ENCODE results near the gene SNRPB2.

The SNRPB2 gene

DNA sequence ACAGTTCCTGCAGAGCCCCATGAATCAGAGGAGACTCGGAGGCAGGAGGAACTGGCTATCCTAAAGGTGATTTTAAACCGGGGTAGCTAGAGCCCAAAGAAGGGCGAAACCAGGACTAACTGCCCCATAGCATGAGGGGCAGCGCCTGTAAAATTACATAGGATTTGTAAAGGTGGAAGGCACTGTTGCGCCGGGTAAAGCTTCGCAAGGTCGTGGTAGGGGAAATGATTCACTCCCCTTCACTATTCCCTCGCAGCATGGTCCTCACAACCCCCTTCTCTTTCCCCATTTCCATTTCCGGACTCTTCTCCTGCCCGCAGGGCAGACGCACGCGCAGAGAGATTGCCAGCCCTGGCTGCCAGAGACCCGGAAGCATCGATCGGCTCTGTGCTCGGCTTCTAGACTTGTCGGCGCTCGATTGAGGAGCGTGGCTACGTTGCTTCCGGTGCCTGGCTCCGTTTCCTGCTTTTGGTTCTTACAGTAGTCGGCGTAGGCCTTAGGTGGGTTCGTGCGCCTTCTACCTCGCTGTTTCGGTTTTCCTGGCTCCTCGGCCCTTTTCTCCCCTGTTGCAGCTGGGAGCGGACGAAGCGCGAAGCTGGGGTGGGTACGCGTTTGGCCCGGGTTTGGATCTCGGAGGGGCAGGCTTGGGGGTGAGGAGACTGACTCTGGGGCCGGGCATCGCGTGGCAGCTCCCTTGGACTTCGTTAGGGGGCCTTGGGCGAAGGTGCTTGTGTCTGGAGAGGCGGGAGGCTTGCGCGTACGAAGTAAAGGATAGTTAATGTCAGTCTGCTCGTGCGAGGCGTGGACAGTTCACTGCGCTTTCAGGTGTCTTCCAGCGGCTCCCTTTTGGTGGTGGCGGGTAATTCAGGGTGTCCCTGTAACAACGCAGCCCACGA lies at the start of gene SNRPB2:
TSS of gene SNRPB2 (plus strand) at position 462 of the 896 bp plus-strand sequence. CDS start 1,677 bp downstream, outside the sequence.
- peak; percentile 74 to 86 (median 84) for DNase-seq

- DNase-seq = no peak
These were observed 45.4 kb upstream of the SNRPB2 start for GRCh38 chr20:16684416-16684815.

DNA sequence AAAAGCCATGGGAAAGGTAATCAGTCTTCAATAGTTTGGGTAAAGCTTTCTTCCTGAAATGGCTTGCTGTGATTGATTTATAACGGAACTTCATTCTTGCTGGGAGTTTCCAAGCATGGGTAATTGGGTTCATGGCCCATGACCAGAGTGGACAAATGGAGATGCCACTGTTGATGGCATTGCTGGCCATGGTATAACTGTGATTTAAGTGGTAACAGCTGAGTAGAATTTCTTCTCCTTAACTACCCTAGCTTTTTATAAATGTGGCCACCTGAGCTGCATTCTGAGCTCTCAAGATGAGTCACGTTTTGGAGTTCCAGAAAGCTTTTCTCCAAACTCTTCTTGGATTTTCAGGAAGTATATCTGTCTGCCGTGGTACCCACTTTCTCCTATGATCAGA lies 39.9 kb upstream of the SNRPB2 start:
- DNase-seq = no peak

DNA sequence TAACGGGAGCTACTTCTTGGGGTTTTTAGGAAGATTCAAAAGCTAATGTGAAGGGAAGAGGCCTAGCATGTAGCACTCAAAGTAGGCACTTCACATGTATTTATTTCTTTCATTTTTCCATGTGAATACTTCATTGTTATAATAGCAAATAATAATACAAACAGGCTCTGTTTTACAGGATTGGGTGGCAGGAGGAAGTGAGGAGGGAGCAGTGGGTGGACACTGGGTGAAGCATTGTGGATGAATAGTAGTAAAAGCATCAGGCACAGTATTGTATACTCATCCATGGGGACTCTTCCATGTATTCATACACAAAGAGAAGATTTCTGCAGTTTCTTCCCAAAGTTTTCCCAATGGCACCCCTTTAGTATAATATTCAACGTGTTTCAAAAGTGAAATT lies 38.4 kb upstream of the SNRPB2 start:
- no peak for DNase-seq

DNA sequence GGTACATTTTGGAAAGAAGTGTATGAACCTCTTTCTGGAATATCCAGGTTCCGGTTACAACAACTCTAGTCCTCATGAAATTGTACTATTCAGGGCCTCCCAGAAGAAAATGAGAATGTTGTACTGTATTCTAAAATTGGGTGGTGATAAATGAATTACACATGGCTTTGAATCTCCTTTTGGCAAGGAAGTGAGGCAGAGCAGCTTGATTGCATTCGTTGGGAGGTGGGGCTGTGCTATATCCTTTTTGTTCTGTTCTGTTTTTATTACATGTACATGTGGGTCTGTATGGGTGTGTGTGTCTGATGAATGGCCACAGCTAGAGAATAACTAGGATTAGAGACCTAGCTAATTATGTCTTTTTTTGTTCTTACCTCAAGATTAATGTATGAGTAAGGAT lies 37.8 kb upstream of the SNRPB2 start:
- DNase-seq = no peak

DNA sequence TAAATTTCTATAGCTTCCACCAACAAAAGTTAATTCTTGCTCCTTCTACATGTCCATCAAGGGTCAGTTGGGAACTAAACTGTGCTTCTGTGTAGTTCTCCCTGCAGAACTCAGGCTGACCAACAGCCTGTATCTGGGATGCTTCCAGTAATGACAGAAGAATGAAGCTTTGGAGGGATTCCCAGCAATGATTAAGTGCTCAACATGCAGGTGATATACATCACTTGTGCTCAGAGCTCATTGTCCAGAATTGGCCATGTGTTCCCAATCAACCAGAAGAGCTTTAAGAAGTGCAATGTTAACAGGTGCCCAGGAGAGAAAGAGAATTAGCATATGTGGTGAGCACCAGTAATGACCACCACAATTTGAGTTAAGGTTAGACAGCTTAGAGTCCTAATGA lies 37.4 kb upstream of the SNRPB2 start:
- no peak for DNase-seq

GRCh38 chr20:16693278-16693677 lies 36.5 kb upstream of the SNRPB2 start:
- DNase-seq = no peak

DNA sequence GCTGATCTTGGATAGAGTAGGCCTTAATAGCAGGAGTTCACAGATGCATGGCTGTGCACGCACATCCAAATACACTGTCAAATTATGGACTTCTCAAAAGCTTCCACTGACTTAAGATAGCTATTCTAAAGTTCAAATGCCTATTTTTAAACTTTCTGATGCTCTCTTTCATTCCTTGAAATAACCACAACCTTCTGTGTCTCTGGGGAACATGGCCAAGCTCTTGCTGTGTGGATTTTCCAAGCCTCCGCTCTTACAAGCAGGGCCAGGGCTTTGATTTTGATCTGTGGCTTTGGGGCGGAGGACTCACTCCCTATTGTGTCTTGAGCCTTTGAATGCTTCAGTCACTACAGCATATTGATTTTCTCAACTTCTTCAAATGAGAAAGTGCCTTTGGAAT lies 35.7 kb upstream of the SNRPB2 start:
- no peak for DNase-seq

GRCh38 chr20:16695628-16696027 lies 34.2 kb upstream of the SNRPB2 start:
- no peak for DNase-seq

DNA sequence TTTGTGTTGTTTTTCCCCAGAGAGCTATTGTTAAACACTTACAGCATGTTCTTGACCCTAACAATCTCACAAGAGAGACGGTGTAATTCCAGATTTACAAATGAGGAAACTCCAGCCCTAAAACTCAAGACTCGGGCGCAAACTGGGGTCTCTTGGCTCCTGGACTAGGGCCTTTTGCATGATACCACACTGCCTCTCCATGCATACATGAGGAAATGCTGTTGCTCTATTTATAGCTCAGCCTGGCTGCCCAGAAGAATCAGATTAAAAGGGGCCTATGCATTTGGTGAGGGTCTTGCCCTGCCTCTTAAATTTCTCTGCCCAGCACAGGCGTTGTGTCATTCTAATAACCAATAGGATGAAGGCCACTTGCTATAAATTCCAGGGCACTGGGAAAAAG lies 30.5 kb upstream of the SNRPB2 start:
- no peak for DNase-seq

DNA sequence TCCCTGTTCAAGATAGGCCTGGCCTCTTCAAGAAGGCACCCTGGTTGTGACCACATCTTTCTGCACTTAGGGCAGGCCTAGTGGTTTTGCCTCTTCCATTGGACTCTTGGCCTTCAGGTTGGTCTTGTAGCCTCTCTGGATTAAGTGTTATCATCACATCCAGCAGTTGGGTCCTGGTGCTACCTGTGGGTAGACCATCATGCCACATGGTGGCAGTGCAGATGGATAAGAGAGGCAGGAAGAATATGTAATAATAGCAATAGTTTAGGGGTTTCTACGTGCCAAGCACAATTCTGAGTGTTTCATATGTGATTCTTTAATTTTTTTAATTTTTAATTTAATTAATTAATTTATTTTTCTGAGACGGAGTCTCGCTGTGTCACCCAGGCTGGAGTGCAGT lies 28.5 kb upstream of the SNRPB2 start:
- no peak for DNase-seq

DNA sequence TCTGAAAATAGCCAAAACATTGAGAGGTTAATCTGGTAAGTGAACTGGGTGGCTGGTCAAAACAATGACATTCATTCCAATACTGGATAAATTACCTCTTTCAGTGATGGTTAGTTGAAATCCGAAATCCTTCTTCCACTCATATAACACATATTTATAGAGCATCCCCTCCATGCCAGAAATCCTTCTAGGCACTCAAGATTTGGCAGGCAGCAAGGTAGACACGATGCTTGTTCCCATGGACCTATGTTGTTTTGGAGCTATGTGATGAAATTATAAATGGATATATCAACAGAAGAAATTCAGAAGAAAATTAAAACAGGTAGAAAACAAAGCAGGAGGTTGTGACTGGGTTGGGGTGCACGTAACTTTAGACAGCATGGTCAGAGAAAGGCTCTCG lies 26.3 kb upstream of the SNRPB2 start:
- DNase-seq = no peak

- DNase-seq = no peak
These were observed 22.2 kb upstream of the SNRPB2 start for GRCh38 chr20:16707674-16708073.

- no peak for DNase-seq
These were observed 21.2 kb upstream of the SNRPB2 start for GRCh38 chr20:16708602-16709001.

- DNase-seq = no peak
These were observed 20.8 kb upstream of the SNRPB2 start for GRCh38 chr20:16709017-16709416.

GRCh38 chr20:16710781-16711180 lies 19.0 kb upstream of the SNRPB2 start:
- no peak for DNase-seq

DNA sequence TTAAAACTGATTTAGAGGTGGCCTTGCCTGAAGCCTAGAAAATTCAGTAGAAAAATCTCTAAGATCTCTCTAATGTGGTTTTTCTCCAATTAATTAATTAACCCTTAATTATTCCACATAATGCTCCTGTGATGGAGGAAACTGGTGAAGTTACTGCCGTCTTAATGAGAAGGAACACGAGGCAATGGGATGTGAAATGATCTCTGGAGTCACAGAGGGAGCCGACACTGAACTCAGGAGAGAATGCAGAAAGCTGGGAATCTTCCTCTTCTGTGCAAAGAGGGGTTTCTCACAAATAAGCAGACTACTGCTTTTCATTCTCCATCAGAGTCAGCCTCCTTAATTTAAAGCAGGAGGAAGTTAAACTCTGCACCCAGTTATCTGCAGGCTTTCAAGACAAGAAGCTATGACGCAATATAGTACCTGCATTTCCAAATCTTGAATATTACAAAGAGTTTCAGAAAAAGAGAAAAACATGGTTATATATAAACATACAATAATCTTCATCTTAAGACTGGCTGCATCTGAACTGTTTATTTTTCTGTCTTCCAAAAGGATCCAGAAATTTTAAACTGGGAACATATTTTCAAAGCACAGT lies 18.1 kb upstream of the SNRPB2 start:
- no peak for DNase-seq

GRCh38 chr20:16712511-16712947 lies 17.3 kb upstream of the SNRPB2 start:
- DNase-seq = no peak

DNA sequence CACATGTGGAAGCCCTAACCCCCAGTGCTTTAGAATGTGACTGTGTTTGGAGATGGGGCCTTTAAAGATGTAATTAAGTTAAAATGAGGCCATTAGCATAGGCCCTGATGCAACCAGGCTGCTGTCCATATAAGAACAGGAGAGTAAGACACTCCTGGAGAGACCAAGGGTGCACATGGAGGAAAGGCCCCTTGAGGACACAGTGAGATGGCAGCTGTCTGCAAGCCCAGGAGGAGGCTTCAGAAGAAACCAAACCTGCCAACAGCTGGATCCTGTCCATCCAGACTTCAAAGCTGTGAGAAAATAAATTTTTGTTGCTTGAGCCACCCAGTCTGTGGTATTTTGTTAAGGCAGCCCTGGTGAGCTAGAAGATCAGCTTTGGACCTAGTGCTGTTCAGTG lies 16.8 kb upstream of the SNRPB2 start:
- DNase-seq = no peak

GRCh38 chr20:16714242-16714641 lies 15.6 kb upstream of the SNRPB2 start:
- DNase-seq = no peak

GRCh38 chr20:16714751-16715150 lies 15.1 kb upstream of the SNRPB2 start:
- no peak for DNase-seq

- DNase-seq = no peak
These were observed 10.4 kb upstream of the SNRPB2 start for GRCh38 chr20:16719421-16719820.

GRCh38 chr20:16729080-16729479 lies 746 bp upstream of the SNRPB2 start:
- DNase-seq = no peak

GRCh38 chr20:16732506-16733152 lies 2.8 kb downstream of the SNRPB2 start:
- DNase-seq = no peak

All from activated CD4-positive, CD25-positive, alpha-beta regulatory T cell (primary cell).